Lower leg skin (tissue), 3 donors: ENCODE data around the gene IP6K3.

Experiments used
- POLR2A ChIP-seq, 2 donors: fragments of 450-650 bp; IDR thresholded peaks; one replicate each; pipeline ENCODE4 v1.6.1; 2016 to 2017; ENCODE audit warnings: antibody characterized with exemption in 2 of 2, mild to moderate bottlenecking in 1 of 2, moderate library complexity in 1 of 2
- TF ChIP-seq, protein P1 (sequence below), 3 donors: fragments of 450-650 bp; IDR thresholded peaks; one replicate each; pipeline ENCODE4 v1.5.1; 2016; ENCODE audit warnings: antibody characterized with exemption in 3 of 3, mild to moderate bottlenecking in 3 of 3, moderate library complexity in 2 of 3

GRCh38 chr6:33677143-33677660 lies 69.5 kb downstream of the IP6K3 start:
- TF ChIP-seq, protein P1, sequence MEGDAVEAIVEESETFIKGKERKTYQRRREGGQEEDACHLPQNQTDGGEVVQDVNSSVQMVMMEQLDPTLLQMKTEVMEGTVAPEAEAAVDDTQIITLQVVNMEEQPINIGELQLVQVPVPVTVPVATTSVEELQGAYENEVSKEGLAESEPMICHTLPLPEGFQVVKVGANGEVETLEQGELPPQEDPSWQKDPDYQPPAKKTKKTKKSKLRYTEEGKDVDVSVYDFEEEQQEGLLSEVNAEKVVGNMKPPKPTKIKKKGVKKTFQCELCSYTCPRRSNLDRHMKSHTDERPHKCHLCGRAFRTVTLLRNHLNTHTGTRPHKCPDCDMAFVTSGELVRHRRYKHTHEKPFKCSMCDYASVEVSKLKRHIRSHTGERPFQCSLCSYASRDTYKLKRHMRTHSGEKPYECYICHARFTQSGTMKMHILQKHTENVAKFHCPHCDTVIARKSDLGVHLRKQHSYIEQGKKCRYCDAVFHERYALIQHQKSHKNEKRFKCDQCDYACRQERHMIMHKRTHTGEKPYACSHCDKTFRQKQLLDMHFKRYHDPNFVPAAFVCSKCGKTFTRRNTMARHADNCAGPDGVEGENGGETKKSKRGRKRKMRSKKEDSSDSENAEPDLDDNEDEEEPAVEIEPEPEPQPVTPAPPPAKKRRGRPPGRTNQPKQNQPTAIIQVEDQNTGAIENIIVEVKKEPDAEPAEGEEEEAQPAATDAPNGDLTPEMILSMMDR (IDR thresholded peaks at IDR 0.05): no peak
- no peak for TF ChIP-seq POLR2A (IDR thresholded peaks at IDR 0.05)
